Measurements from ENCODE around the gene PLPPR1.
"Not testable (repeated sequence)": the region's sequence is repeated elsewhere in the genome, so short reads cannot be mapped to it uniquely, and the experiment has no call there.

PLPPR1 gene

DNA sequence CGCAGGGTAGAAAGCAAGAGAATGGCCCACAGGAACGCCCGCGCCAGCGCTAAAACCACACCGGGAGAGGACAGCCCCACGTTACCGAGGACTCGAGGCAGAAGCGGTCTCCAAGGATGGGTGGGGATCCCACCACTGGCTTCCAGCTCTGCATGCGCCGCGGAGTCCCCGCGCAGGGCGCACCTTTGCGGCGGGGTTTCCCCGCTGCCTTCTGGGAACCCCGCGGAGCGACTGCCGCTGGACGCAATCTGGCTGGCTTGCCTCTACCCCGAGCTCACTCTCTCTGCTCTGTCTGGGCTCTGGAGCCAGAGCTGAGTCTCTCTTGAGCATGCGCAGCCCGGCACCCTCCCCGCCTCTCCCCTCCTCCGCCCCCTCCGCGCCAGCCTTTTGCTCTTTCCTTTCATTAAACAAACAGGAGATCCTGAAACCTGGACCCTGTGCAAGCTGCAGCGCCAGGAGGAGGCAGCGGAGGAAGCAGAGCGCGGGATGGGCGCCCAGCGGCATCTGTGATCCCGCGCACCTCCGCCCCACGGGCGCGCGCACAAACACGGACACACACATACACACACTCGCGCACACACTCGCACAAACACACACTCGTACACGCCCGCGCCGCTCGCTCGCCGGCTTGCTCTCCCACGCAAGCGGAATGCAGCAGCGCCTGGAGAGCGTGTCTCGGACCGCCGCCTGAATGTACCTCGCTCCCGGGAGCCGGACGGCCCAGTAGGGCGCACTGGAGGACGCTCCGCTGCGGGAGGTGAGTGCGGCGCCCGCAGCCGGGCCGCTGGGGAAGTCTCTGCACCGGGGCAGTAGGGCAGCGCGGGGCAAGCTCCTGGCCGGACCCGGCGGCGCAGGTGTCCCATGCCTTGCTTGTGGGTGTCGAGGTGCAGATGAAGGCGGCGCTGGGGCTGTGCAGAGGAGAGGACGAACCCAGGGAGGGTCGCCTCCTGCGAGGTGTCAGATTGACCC, at the start of gene PLPPR1:
TSS of gene PLPPR1 (plus strand) at position 382 of the 969 bp plus-strand sequence.
- no peak for DNase-seq (ENCODE audit: low read depth)

DNA sequence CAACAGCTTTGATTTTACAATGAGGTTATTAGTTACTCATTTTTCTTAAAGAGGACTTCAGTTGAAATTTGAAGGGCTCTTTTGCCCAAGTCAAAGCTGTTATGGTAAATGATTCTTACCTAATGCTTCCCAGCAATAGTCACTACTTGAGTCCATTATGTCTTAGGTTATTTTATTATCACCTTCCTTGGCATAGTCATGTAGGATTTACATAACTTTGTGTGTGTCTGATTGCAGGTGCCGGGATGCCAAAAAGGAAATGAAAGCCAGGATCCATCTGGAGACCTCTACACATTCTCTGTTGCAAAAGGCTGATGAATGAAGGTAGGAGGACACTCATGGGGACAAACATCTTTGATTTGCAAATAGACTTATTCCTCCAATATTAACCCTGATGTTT, 38.8 kb upstream of the PLPPR1 start:
- no peak for DNase-seq (ENCODE audit: low read depth)

- DNase-seq (ENCODE audit: low read depth) = no peak
Observed at GRCh38 chr9:100990605-100991381, 37.7 kb upstream of the PLPPR1 start.

GRCh38 chr9:100992632-100993031, 35.9 kb upstream of the PLPPR1 start:
- DNase-seq (ENCODE audit: low read depth) = no peak

GRCh38 chr9:100999906-101000544, 28.5 kb upstream of the PLPPR1 start:
- DNase-seq (ENCODE audit: low read depth) = no peak

- no peak for DNase-seq (ENCODE audit: low read depth)
Observed at GRCh38 chr9:101005246-101005645, 23.3 kb upstream of the PLPPR1 start.

DNA sequence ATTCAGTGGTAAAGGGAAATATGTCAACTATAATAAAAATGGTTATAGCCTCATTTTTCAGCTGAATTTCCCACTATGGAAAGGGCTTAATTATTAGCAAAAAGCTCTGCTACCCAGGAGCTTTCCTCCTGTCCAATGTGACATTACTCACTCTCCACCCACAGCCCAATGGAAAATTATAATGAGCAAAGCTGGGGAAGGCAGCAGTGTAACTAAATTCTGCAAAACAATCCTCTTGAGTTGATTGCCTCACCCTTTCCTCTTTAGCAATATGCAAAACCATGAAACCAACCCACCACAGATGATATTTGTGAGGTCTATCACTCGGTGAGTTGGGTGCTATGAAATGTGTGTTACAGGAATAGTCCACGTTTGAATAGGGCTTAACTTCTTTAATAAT, 14.0 kb upstream of the PLPPR1 start:
- no peak for DNase-seq (ENCODE audit: low read depth)

GRCh38 chr9:101018467-101018866, 10.1 kb upstream of the PLPPR1 start:
- DNase-seq (ENCODE audit: low read depth) = no peak

DNA sequence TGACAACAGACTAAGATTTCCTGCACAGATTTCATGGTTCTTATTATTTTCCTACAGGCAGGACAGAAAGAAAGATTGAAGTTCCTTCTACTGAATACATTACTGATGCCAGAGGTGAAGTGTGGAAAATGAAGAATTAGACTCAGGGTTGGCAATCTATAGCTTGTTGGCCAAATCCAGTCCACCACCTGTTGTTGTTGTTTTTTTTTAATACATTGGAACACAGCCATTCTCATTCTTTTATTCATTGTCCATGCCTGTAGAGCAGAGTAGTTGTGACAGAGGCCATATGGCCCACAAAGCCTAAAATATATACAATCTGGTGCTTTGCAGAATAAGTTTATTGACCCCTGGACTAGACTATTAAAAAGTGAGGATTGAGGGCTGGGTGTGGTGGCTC, 5.8 kb upstream of the PLPPR1 start:
- no peak for DNase-seq (ENCODE audit: low read depth)

DNA sequence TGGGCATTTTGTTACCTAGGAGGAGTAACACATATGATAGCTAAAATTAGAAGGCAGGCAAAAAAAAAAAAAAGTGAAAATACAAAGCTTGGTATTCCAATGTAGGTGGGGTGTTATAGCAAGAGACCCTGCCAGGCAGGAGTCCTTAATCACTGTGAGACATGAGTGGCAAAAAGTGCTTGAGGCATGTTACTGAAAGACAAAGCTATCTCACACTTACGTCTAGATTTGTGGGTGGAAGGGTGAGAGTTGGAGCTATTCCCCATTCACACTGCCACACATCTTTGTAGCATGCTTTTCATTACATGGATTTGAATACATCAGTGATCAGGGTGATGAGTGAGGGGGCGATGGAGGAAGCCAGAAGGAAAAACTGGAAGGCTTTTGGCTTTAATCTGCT, 2.6 kb upstream of the PLPPR1 start:
- DNase-seq (ENCODE audit: low read depth) = no peak

GRCh38 chr9:101026824-101027223, 1.7 kb upstream of the PLPPR1 start:
- DNase-seq (ENCODE audit: low read depth) = no peak

- DNase-seq (ENCODE audit: low read depth) = no peak
Observed at GRCh38 chr9:101027236-101027635, 1.3 kb upstream of the PLPPR1 start.

DNA sequence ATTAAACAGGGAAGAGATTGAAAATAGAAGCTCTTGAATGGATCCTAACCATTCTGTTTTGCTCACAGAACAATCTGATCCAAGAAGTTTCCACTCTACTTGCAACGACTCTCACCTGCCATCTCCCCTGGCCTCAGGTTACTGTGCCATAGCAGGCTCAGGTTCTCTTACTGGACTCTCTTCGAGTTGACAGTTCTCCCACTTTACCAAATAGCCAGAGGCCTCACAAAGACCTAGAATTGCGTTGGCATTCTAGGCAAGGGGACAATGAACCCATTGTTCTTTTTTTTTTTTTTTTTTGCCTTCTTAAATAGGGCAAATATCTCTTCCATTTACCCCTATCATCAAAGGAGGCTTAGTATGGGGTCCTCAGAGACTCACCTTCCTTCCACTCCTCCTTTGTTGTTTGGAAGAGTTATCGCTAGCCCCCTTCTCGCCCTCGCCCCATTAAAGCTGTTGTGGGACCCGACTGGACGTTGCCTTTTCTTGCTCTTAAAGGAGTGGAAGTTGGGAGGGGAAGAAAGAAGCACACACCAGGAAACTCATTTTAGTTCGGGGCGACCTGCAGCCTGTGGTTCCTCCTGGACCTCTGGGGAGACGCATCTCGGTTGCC, 688 bp upstream of the PLPPR1 start:
- no peak for DNase-seq (ENCODE audit: low read depth)

DNA sequence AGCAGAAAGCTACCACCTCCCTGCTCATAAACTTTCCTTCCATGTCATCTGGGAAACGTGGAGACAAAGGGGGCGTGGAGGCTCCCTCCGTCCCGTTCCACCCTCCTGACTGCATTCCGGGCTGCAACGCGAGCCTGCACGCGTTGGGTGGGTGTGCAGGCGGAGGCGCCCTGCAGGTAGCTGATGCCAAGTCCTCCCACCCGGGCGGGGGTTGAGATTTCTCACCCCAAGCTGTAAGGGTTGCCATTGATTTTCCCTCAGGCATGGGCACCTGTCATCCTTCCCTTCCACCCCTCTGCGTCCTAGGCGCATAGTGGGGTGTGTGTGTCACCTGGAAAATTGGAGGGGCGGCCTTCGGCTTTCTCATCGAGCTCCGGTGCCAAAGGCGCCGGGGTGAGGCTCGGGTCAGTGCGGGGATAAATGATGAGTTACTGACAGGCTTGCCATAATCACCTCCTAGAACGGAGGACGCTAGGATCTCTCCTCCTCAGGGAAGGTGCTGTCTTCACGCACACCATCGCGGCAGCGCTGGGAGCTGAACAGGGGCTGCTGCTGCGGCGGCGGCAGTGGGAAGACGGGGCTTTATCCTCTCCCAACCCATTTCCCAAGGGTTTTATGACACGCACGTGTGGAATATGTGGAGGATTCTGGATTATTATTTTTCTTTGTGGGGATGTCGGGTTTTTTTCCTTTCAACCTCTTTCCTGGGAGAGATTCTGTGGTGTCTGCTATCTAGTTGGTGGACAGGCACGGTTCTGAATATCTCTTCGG, 973 bp downstream of the PLPPR1 start:
- no peak for DNase-seq (ENCODE audit: low read depth)

DNA sequence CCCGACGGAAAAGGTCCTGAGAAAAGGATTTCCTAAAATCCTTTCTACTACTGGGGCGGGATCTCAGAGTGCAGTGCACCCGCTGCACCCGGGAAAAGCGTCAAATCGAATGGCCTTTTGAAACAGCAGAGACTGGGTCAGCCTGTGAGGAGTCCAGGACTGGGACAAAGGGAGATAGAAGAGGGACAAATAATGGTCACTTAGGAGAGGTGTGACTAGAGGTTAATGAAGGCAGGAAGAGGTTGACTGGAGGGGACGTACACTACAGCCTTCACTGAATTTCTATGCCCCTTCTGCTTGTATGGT, 1.5 kb downstream of the PLPPR1 start:
- no peak for DNase-seq (ENCODE audit: low read depth)

- no peak for DNase-seq (ENCODE audit: low read depth)
Observed at GRCh38 chr9:101032426-101032825, 3.9 kb downstream of the PLPPR1 start.

GRCh38 chr9:101034222-101034621, 5.7 kb downstream of the PLPPR1 start:
- DNase-seq (ENCODE audit: low read depth) = no peak

DNA sequence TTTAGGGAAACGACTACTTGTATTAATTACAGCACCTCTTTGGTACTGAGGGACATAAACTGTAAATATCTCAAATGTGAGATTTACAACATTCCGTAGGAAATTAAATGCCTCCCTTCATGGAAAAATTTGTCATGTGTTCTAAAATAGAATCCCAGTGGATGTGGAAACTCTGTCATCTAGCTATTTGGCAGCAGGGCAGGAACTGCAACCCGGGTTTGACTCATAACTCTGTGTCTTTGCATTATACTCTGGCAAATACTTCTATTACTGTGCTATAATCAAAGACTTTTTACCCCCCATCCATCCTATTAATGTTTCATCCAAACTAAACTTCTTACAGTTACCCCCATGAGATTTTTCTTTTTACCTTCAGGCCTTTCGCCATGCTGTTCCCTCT, 6.6 kb downstream of the PLPPR1 start:
- DNase-seq (ENCODE audit: low read depth) = no peak

DNA sequence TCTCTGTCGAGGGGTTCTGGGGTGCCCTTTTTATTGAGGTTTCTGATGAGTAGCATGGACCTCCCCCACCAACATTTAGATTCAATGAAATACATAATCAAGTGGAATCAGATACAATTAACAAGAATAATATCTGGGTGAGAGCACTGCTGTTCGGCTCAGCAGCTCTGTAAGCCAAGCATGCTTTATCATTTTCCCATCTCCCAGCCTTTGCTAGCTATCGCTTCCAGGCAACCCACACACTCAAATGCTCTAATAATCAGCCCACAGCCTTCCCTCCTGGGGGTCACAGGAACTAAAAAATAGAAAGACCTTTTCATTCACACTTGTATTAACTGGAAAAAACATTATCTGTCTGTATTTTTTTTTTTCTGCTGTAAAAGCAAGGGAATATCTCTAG, 8.9 kb downstream of the PLPPR1 start:
- no peak for DNase-seq (ENCODE audit: low read depth)

- DNase-seq (ENCODE audit: low read depth) = no peak
Observed at GRCh38 chr9:101038488-101038887, 10.0 kb downstream of the PLPPR1 start.

DNA sequence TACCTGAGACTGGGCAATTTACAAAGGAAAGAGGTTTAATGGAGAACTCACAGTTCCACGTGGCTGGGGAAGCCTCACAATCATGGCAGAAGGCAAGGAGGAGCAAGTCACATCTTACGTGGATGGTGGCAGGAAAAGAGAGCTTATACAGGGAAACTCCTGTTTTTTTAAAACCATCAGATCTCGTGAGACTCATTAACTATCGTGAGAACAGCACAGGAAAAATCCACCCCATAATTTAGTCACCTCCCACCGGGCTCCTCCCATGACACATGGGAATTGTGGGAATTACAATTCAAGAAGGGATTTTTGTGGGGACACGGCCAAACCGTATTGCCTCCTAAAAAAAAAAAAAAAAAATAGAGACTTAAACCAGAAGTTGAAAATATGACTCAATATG, 11.1 kb downstream of the PLPPR1 start:
- not testable (repeated sequence) for DNase-seq (ENCODE audit: low read depth)

All from GM04503 (cell line).